ENCODE data around the gene DYNC1H1.

DNA sequence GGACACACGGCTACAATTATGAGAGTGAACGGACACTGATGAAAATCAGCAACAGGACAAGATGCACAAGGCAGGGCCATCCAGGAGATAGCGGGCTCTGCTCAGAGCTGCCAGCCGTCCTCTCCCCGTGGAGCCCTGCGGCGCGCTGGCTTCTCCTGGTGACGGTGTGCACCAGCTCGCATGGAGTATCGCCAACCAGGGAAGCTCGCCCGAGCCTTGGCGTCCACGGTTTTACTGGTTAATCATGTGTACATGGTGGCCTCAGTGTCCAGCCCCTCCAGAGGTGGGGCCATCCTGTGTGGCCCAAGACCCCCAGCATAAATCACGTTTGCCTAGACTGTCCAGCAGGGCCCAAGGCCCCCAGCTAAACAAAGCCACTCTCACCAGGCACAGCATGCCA, 31.2 kb upstream of the DYNC1H1 start:
- TF ChIP-seq, protein P1, sequence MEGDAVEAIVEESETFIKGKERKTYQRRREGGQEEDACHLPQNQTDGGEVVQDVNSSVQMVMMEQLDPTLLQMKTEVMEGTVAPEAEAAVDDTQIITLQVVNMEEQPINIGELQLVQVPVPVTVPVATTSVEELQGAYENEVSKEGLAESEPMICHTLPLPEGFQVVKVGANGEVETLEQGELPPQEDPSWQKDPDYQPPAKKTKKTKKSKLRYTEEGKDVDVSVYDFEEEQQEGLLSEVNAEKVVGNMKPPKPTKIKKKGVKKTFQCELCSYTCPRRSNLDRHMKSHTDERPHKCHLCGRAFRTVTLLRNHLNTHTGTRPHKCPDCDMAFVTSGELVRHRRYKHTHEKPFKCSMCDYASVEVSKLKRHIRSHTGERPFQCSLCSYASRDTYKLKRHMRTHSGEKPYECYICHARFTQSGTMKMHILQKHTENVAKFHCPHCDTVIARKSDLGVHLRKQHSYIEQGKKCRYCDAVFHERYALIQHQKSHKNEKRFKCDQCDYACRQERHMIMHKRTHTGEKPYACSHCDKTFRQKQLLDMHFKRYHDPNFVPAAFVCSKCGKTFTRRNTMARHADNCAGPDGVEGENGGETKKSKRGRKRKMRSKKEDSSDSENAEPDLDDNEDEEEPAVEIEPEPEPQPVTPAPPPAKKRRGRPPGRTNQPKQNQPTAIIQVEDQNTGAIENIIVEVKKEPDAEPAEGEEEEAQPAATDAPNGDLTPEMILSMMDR (IDR thresholded peaks at IDR 0.05; ENCODE audit: poor library complexity): no peak
- TF ChIP-seq EZH2 (IDR thresholded peaks at IDR 0.05; ENCODE audit: borderline replicate concordance): no peak

Data from hepatocyte (in vitro differentiated cells).